SKM-1 (cell line): ENCODE data around the gene LYZ.
A peak's percentile ranks its signal among the peaks of the same experiment; 100 is the strongest.

Source experiments
- DNase-seq: peaks from one replicate; lab custom pipeline; 2025; ENCODE audit not compliant: unreplicated experiment; lab: John Stamatoyannopoulos, UW

LYZ gene

GRCh38 chr12:69338120-69338859, 9.9 kb upstream of the LYZ start:
- peak; percentile 53 for DNase-seq

- no peak for DNase-seq
These were observed 9.2 kb upstream of the LYZ start for GRCh38 chr12:69338936-69339335.

GRCh38 chr12:69339999-69340398, 8.2 kb upstream of the LYZ start:
- no peak for DNase-seq

- no peak for DNase-seq
These were observed 6.9 kb upstream of the LYZ start for GRCh38 chr12:69341328-69341727.

GRCh38 chr12:69342421-69342820, 5.8 kb upstream of the LYZ start:
- DNase-seq: no peak

GRCh38 chr12:69343357-69343756, 4.8 kb upstream of the LYZ start:
- DNase-seq: no peak

GRCh38 chr12:69343885-69344612, 4.1 kb upstream of the LYZ start:
- no peak for DNase-seq

GRCh38 chr12:69345077-69345476, 3.1 kb upstream of the LYZ start:
- no peak for DNase-seq

GRCh38 chr12:69345742-69346141, 2.4 kb upstream of the LYZ start:
- DNase-seq: no peak

- no peak for DNase-seq
These were observed 1.9 kb downstream of the LYZ start for GRCh38 chr12:69350002-69350626.

GRCh38 chr12:69350777-69351176, 2.6 kb downstream of the LYZ start:
- no peak for DNase-seq

- DNase-seq: no peak
These were observed 3.5 kb downstream of the LYZ start for GRCh38 chr12:69351462-69352236.

- no peak for DNase-seq
These were observed 4.7 kb downstream of the LYZ start for GRCh38 chr12:69352904-69353303.

- no peak for DNase-seq
These were observed 6.0 kb downstream of the LYZ start for GRCh38 chr12:69354172-69354555.

- DNase-seq: no peak
These were observed 6.5 kb downstream of the LYZ start for GRCh38 chr12:69354556-69355187.

GRCh38 chr12:69355363-69356028, 7.3 kb downstream of the LYZ start:
- no peak for DNase-seq

GRCh38 chr12:69359531-69360347, 11.6 kb downstream of the LYZ start, which contains the start of gene YEATS4:
TSS of gene YEATS4 (plus strand) at chr12:69359743. CDS start at chr12:69359973, 230 bp downstream.
- DNase-seq: peak; percentile 65

GRCh38 chr12:69360348-69360672, 12.1 kb downstream of the LYZ start:
- no peak for DNase-seq

- DNase-seq: no peak
These were observed 18.6 kb downstream of the LYZ start for GRCh38 chr12:69366796-69367195.

- DNase-seq: no peak
These were observed 20.0 kb downstream of the LYZ start for GRCh38 chr12:69368171-69368570.
